ENCODE results near the gene SERINC3. TPM values are rescaled to one million over a fixed set of nuclear protein-coding genes. Genes with fewer than 3 reads are reported as not detected.

SERINC3 gene
- total RNA-seq, 1 experiment from 2014 or later, result 82.7 TPM

- no peak for DNase-seq (ENCODE audit: low spot score)
These were observed 57.4 kb downstream of the SERINC3 start for GRCh38 chr20:44464514-44464913.

DNA sequence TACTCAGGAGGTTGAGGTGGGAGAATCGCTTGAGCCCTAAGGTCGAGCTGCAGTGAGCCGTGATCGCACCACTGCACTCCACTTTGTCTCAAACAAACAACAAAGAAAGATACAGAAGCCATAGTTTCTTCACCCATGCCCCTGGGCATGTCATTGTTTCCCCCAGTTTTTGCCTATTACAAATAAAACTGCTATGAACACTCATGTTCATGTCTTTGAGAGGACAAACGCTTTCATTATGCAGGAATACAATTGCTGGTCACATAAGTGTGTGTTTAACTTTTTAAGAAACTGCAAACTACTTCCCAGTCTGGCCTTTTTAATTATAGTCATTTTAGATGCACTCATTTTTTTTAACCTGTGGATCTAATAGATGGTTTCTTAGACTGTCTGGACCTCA lies 58.4 kb downstream of the SERINC3 start:
- no peak for DNase-seq (ENCODE audit: low spot score)

- no peak for DNase-seq (ENCODE audit: low spot score)
These were observed 60.1 kb downstream of the SERINC3 start for GRCh38 chr20:44461803-44462174.

- DNase-seq (ENCODE audit: low spot score), result no peak
These were observed 60.6 kb downstream of the SERINC3 start for GRCh38 chr20:44461142-44461802.

DNA sequence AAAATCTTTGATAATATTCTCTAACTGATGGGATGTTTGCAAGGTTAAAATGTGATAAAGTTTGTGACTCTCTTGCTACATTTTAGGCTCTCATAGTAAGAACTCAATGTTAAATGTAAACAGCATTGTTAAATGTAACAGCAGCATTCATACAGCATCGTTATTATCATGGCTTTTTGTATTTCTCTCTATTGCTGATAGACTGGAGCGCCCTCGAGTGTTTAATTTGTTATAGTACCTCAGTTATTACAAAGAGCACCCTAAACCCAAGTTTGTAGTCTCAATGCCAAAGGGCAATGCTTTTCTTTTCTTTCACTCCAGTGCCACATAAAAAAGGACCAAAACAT lies 61.1 kb downstream of the SERINC3 start:
- DNase-seq (ENCODE audit: low spot score), result no peak

DNA sequence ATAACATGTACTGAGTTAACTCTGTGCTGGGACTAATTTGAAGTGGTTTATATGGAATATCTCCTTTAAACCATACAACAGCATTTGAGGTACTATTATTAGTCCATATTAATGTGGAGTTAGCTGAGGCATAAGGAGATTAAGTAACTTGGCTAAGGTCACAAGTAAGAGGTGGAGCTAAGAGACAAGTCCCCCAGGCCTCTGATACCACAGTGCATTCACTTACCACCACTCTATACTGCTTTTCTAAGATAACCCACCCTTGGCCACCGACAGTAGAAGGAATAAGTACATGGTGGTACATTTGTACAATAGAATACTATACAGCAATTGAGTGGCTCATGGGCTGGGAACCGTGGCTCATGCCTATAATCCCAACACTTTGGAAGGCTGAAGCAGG lies 62.6 kb downstream of the SERINC3 start:
- DNase-seq (ENCODE audit: low spot score), result no peak

- DNase-seq (ENCODE audit: low spot score), result no peak
These were observed 64.9 kb downstream of the SERINC3 start for GRCh38 chr20:44457016-44457415.

DNA sequence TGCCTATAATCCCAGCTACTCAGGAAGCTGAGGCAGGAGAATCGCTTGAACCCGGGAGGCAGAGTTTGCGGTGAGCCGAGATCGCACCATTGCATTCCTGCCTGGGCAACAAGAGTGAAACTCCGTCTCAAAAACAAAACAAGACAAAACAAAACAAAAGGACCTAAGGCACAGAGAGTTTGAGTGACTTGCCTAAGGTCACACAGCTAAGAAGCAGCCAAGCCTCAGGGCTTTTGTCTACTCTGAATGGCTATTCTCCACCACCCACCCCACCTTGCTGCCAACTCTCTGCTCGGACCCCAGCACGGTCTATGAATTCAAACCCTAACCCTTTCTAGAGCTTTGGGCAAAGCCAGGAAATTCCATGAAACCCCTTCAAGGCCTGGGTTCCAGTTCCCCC lies 65.3 kb downstream of the SERINC3 start:
- no peak for DNase-seq (ENCODE audit: low spot score)

GRCh38 chr20:44455126-44455525 lies 66.7 kb downstream of the SERINC3 start:
- DNase-seq (ENCODE audit: low spot score), result no peak

- no peak for DNase-seq (ENCODE audit: low spot score)
These were observed 67.4 kb downstream of the SERINC3 start for GRCh38 chr20:44454306-44454963.

GRCh38 chr20:44450903-44451450 lies 70.9 kb downstream of the SERINC3 start:
- DNase-seq (ENCODE audit: low spot score), result no peak

- no peak for DNase-seq (ENCODE audit: low spot score)
These were observed 71.5 kb downstream of the SERINC3 start for GRCh38 chr20:44450281-44450889.

DNA sequence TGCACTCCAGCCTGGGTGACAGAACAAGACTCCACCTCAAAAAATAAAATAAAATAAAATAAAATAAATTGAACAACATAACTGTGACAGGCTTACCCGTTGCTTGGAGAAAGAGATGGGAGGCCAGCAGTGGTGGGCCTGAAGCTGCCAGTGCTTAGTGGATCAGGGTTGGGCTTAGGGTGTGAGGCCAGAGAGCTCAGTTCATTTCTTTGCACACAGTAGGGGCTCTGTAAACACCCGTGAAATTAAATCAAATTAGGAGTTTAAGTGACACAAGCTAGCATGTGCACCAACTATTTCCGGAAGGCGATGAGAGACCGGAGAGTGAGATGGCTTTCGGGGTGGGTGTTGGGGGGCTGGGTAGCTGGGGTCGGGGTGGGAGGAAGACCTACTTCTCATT lies 72.0 kb downstream of the SERINC3 start:
- no peak for DNase-seq (ENCODE audit: low spot score)

DNA sequence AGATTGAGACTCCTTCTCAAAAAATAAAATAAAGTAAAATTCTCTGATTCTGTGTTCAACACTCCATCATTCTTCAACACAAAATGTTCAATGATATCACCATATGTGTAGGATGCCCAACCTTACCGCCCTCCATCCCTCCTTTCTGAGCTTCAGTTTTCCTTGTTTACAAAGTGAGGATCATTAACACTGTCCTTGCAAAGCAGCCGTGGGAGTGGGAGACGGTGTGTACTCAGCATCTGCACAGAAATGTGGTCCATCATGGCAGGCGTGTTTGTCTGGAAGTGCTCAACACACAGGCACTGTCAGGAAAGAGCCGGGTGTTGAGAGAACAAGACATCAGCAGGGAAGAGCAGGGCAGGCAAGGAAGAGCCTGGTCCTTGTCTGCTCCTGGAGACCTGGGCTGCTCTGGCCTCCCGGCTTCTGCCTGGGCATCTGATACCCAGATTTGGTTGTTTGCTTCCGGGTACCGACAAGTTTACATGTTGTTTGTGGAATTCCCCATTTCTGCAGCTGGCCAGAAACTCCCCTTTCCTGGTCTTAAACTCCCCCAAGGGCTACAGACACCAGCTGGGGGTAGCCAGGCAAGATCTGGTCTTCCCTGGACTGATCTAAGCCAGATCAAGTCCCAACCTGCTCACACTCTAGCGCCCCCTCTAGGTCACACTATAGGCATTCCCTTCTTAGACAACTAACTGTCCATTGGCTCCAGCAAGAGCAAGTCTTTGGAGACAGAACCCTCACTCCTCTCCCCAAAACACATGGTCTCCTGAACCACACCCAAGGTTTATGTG lies 72.9 kb downstream of the SERINC3 start:
- DNase-seq (ENCODE audit: low spot score), result peak; percentile 22

- no peak for DNase-seq (ENCODE audit: low spot score)
These were observed 73.9 kb downstream of the SERINC3 start for GRCh38 chr20:44447827-44448419.

Other genes starting within 250 kb of the SERINC3 start
- 7.6 and 7.9 TPM in 2 replicates for gene FITM2, start 210.9 kb downstream of the SERINC3 start, total RNA-seq (2014; rRNA removed; shearing (Covaris generic))
- gene R3HDML, start 185.0 kb downstream of the SERINC3 start, total RNA-seq (2014; rRNA removed; shearing (Covaris generic)), result not detected in 2 replicates
- gene HNF4A, start 166.4 kb downstream of the SERINC3 start, total RNA-seq (2014; rRNA removed; shearing (Covaris generic)), result not detected in 2 replicates
- gene TTPAL, start 46.2 kb downstream of the SERINC3 start, total RNA-seq (2014; rRNA removed; shearing (Covaris generic)), result 8.8 and 11.2 TPM in 2 replicates
- gene PKIG, start 60.5 kb upstream of the SERINC3 start, total RNA-seq (2014; rRNA removed; shearing (Covaris generic)), result 73.8 and 77.3 TPM in 2 replicates
- gene ADA, start 129.6 kb upstream of the SERINC3 start, total RNA-seq (2014; rRNA removed; shearing (Covaris generic)), result 7.9 and 11.3 TPM in 2 replicates
- gene CCN5, start 193.3 kb upstream of the SERINC3 start, total RNA-seq (2014; rRNA removed; shearing (Covaris generic)), result 0.77 and 4.2 TPM in 2 replicates
- gene KCNK15, start 223.8 kb upstream of the SERINC3 start, total RNA-seq (2014; rRNA removed; shearing (Covaris generic)), result 0.06 TPM in 1 of 2 replicates, not detected in the other